Measurements from ENCODE around the gene HOGA1.
"Not testable (repeated sequence)": the region's sequence is repeated elsewhere in the genome, so short reads cannot be mapped to it uniquely, and the experiment has no call there.

The HOGA1 gene

DNA sequence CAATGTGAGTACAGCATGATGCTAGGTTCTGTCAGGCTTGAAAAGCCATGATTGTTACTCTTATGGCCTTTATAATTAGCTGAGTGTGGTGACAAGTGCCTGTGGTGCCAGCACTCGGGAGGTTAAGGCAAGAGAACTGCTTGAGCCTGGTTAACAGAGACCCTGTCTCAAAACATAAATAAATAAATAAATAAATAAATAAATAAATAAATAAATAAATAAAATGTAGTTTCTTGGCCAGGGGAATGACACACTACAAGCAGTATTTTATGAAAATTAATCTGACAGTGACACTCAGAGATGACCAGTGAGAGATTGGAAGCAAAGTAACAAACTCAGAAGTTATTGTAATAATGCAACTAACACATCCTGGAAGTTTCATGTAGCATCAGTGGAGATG lies 51.4 kb downstream of the HOGA1 start:
- no peak overlapping the region for H3K4me3 ChIP-seq (ENCODE audit: control insufficient read depth, low read depth, low read length)
- TF ChIP-seq, protein P1, sequence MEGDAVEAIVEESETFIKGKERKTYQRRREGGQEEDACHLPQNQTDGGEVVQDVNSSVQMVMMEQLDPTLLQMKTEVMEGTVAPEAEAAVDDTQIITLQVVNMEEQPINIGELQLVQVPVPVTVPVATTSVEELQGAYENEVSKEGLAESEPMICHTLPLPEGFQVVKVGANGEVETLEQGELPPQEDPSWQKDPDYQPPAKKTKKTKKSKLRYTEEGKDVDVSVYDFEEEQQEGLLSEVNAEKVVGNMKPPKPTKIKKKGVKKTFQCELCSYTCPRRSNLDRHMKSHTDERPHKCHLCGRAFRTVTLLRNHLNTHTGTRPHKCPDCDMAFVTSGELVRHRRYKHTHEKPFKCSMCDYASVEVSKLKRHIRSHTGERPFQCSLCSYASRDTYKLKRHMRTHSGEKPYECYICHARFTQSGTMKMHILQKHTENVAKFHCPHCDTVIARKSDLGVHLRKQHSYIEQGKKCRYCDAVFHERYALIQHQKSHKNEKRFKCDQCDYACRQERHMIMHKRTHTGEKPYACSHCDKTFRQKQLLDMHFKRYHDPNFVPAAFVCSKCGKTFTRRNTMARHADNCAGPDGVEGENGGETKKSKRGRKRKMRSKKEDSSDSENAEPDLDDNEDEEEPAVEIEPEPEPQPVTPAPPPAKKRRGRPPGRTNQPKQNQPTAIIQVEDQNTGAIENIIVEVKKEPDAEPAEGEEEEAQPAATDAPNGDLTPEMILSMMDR (conservative IDR thresholded peaks at IDR 0.05; ENCODE audit: control insufficient read depth, insufficient read depth, low read depth, low read length): no peak
- DNase-seq (ENCODE audit: low read depth): no peak

DNA sequence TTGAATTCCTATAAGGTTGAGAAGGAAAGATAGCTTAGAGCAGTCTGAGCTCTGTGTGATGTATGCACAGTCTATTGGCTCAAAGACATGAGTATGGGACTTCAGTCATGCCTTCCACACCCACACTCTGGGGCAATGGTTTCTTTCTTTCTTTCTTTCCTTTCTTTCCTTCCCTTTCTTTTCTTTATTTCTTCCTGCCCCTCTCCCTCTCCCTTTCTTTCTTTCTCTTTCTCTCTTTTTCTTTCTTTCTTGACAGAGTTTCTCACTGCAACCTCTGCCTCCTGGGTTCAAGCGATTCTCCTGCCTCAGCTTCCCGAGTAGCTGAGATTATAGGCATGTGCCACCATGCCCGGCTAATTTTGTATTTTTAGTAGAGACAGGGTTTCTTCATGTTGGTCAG lies 54.9 kb downstream of the HOGA1 start:
- DNase-seq (ENCODE audit: low read depth); H3K4me3 ChIP-seq (ENCODE audit: control insufficient read depth, low read depth, low read length): not testable (repeated sequence)

DNA sequence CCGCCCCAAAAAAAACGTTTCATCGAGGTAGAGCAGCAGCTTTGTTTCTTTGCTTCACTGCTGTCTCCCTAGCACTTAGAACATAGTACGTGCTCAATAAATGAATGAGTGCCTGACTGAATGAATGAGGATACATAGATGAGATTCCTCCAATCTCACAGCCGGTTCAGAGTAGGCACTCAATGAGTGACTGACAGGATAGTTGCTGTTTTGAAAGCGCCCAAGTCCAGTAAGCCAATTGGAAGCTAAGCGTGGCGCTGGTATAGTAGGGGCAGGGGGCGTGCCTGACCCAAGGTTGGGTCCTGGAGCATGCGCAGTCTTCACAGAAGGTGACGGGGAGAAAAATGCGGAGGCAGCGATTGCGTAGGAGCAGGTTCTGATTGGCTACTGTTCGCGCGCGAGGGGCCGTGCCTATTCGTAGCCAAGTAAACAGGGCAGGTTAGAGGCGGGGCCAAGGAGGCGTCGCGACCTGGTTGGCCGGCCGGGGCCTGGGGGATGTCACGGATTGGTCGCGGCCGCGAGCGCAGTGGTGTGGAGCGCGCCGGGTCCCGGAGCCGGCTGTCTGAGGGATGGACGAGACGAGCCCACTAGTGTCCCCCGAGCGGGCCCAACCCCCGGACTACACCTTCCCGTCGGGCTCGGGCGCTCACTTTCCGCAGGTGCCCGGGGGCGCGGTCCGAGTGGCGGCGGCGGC lies 56.1 kb downstream of the HOGA1 start, which contains the start of gene PI4K2A:
Gene PI4K2A (plus strand): TSS at position 498 of the 694 bp plus-strand sequence. CDS start 72 bp downstream, at position 570.
- peak; percentile 99 for DNase-seq (ENCODE audit: low read depth)
- TF ChIP-seq, protein P1 (conservative IDR thresholded peaks at IDR 0.05; ENCODE audit: control insufficient read depth, insufficient read depth, low read depth, low read length): no peak
- H3K4me3 ChIP-seq (ENCODE audit: control insufficient read depth, low read depth, low read length): peak within 1 kb of the TSS; percentile 88

DNA sequence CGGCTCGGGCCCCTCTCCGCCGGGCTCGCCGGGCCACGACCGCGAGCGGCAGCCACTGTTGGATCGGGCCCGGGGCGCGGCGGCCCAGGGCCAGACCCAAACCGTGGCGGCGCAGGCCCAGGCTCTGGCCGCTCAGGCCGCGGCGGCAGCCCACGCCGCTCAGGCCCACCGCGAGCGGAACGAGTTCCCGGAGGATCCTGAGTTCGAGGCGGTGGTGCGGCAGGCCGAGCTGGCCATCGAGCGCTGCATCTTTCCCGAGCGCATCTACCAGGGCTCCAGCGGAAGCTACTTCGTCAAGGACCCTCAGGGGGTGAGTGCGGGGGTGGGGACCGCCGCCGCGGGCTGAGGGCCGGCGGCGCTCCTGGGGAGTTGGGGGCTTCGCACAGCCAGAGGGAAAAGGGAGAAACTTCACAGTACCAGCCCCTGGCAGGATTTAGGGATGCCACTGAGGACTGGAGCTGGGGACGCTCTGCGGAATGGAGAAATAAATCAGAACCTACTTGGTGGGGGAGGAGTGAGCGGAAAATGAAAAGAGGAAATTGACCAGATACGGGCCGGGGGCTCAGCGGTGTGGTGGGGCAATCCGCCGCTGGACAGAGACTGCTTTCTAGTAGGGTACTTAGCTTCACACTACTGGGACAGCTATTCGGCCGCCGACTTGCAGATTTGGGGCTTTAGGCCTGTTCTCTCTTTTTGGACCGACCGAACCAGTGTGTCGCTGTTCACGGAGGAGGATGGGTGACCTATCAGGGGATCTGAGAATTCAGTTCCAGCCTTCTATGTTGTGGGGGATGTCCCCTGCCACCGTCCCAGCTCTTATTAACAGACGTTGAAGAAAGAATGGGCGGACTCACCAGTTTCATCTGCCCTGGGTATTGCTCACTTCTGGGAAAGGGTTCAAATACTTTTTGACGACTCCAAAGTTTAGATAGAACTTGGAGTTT lies 57.0 kb downstream of the HOGA1 start:
- TF ChIP-seq, protein P1 (conservative IDR thresholded peaks at IDR 0.05; ENCODE audit: control insufficient read depth, insufficient read depth, low read depth, low read length): no peak
- peak overlapping the region; percentile 88 for H3K4me3 ChIP-seq (ENCODE audit: control insufficient read depth, low read depth, low read length)
- peak; percentile 75 for DNase-seq (ENCODE audit: low read depth)

DNA sequence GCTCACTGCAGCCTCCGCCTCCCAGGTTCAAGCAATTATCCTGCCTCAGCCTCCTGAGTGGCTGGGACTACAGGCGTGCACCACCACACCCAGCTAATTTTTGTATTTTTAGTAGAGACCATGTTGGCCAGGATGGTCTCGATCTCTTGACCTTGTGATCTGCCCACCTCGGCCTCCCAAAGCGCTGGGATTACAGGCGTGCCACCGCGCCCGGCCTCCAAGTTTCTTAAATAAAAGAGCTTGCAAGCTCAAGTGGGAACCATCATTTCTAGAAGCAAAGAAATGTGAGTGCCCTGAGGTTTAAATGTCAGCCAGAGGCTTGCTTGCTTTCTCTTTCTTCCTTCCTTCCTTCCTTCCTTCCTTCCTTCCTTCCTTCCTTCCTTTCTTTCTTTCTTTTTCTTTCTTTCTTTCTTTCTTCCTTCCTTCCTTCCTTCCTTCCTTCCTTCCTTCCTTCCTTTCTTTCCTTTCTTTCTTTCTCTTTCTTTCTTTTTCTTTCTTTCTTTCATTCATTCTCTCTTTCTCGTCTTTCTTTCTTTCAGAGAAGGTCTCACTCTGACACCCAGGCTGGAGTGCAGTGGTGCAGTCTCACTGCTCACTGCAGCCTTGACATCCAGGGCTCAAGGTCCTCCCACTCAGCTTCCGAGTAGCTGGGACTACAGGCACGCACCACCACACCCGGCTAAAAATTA lies 58.4 kb downstream of the HOGA1 start:
- H3K4me3 ChIP-seq (ENCODE audit: control insufficient read depth, low read depth, low read length); DNase-seq (ENCODE audit: low read depth): not testable (repeated sequence)

DNA sequence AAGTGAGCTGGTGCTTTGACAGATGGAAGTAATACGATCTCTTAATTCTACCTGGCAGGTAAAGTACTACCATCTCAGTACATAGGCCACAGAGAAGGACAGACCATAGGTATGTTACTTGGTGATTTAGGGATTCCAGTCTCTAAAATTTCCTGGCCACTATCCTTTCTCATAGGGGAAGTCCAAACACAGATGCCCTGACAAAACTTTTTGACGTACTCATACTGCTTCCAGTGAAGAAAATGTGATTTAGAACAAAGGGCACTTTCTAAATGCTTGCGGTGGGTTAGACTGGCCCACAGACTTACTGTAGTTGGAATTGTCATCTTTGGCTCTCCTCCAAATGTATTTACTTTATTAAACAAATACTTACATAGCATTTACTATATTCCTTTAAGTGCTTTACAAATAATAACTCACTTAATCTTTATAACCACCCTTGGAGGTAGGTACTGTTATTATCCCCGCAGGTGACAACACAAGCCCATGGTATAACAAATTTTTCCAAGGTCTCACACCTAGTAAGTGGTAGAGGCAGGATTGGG lies 59.3 kb downstream of the HOGA1 start:
- no peak for DNase-seq (ENCODE audit: low read depth)
- H3K4me3 ChIP-seq (ENCODE audit: control insufficient read depth, low read depth, low read length): no peak overlapping the region
- TF ChIP-seq, protein P1 (conservative IDR thresholded peaks at IDR 0.05; ENCODE audit: control insufficient read depth, insufficient read depth, low read depth, low read length): no peak

DNA sequence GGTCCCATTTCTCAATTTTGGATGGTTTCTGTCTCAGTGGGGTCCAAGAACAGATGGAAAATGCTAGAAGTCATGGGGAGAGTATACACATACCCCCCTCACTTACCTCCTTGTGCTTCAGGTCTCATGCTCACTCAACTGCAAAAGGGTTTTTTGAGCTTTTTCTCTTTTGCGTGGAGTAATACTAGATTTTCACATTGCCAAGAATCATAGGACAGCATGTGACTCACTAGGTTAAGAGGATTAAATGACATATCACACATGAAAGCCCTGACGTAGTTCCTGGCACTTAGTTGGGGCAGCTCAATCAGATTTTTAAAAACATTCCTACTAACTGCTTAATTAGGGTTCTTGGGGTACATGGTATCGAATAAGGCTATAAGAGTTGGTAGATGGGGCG lies 60.7 kb downstream of the HOGA1 start:
- no peak for DNase-seq (ENCODE audit: low read depth)
- no peak overlapping the region for H3K4me3 ChIP-seq (ENCODE audit: control insufficient read depth, low read depth, low read length)
- TF ChIP-seq, protein P1 (conservative IDR thresholded peaks at IDR 0.05; ENCODE audit: control insufficient read depth, insufficient read depth, low read depth, low read length): no peak
